Measurements from ENCODE around the gene PARP16. TPM values are rescaled to one million over a fixed set of nuclear protein-coding genes. Genes with fewer than 3 reads are reported as not detected.

Gene PARP16
- total RNA-seq, 1 donor from 2014 or later: 2.1 TPM

DNA sequence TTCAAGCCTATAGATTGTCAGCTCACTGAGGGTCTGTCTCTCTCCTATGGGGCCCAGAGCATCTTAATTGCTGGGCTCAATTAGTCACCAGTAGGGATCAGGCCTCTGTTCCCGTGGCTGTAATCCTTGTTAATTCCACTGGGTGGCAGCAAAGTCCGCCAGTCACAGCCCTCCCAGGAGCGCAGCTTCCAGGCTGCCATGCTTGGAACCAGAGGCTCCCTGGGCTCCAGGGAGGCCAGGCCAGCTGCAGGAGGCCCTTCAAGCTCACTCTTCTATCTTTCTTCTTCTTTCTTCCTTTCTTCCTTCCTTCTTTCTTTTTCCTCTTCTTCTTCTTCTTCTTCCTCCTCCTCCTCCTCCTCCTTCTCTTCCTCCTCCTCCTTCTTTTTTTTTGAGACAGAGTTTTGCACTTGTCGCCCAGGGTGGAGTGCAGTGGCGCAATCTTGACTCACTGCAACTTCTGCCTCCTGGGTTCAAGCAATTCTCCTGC, 32.2 kb upstream of the PARP16 start:
- TF ChIP-seq, protein P1, sequence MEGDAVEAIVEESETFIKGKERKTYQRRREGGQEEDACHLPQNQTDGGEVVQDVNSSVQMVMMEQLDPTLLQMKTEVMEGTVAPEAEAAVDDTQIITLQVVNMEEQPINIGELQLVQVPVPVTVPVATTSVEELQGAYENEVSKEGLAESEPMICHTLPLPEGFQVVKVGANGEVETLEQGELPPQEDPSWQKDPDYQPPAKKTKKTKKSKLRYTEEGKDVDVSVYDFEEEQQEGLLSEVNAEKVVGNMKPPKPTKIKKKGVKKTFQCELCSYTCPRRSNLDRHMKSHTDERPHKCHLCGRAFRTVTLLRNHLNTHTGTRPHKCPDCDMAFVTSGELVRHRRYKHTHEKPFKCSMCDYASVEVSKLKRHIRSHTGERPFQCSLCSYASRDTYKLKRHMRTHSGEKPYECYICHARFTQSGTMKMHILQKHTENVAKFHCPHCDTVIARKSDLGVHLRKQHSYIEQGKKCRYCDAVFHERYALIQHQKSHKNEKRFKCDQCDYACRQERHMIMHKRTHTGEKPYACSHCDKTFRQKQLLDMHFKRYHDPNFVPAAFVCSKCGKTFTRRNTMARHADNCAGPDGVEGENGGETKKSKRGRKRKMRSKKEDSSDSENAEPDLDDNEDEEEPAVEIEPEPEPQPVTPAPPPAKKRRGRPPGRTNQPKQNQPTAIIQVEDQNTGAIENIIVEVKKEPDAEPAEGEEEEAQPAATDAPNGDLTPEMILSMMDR (IDR thresholded peaks at IDR 0.05; ENCODE audit: insufficient read depth, low read length, severe bottlenecking): peak; percentile 77
- H3K4me3 ChIP-seq (ENCODE audit: low read depth, low read length): no peak overlapping the region
- no peak for FAIRE-seq
- H3K27me3 ChIP-seq (ENCODE audit: control insufficient read depth, insufficient read depth, low read length): peaks cover 5% of the 10 kb centered on the region
- DNase-seq (ENCODE audit: low read depth): peak; percentile 62
- no peaks in the 10 kb centered on the region for H3K36me3 ChIP-seq (ENCODE audit: control insufficient read depth, insufficient read depth, low read length)

DNA sequence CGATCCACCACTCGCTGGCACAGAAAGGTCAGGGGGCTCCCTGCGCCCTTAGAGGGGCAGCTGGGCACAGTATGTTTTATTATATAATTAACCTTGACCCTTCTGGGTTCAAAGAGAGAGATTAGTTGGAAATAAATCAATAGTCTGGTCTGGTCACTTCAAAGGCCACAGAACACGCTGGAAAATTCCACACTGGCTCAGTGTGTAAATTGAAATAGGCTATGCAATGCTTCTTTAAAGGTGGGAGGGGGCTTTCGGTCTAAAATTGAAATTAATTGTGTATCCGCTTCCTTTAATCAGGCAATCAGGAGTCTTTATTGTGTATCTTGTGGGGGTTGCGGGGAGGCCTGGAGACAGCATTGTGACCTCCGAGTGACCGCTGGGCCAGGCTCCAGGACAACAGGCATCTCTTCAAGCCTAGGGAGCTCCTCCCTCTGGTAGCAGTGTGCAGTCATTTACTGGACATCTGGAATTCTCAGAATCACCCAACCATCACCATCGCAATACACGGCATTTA, 25.8 kb upstream of the PARP16 start:
- H3K27me3 ChIP-seq (ENCODE audit: control insufficient read depth, insufficient read depth, low read length): peaks cover 2% of the 10 kb centered on the region
- DNase-seq (ENCODE audit: low read depth) (no peak), FAIRE-seq (no peak)
- no peaks in the 10 kb centered on the region for H3K36me3 ChIP-seq (ENCODE audit: control insufficient read depth, insufficient read depth, low read length)
- TF ChIP-seq, protein P1 (IDR thresholded peaks at IDR 0.05; ENCODE audit: insufficient read depth, low read length, severe bottlenecking): no peak
- H3K4me3 ChIP-seq (ENCODE audit: low read depth, low read length): no peak overlapping the region

DNA sequence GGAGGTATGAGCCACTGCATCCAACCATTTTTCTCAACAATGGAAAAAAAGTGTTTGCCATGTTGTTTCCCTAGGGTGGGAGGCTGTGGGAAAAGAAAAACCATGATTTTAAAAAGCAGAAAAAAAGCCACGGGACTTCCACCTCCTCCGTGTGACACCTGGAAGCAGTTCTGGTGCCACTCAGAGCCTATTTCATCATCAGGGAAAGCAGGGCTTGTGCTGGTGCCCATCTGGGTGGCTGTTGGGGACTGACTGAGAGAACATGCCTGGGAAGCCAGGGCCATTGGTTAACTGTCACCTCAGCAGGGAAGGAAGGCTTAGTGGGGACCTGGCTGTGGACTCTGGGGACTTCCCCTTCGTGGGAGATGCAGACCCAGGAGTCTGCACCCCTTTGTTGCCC, 25.1 kb upstream of the PARP16 start:
- DNase-seq (ENCODE audit: low read depth) (no peak), FAIRE-seq (no peak)
- H3K27me3 ChIP-seq (ENCODE audit: control insufficient read depth, insufficient read depth, low read length): peaks cover 2% of the 10 kb centered on the region
- H3K36me3 ChIP-seq (ENCODE audit: control insufficient read depth, insufficient read depth, low read length): no peaks in the 10 kb centered on the region
- no peak overlapping the region for H3K4me3 ChIP-seq (ENCODE audit: low read depth, low read length)
- TF ChIP-seq, protein P1 (IDR thresholded peaks at IDR 0.05; ENCODE audit: insufficient read depth, low read length, severe bottlenecking): no peak

DNA sequence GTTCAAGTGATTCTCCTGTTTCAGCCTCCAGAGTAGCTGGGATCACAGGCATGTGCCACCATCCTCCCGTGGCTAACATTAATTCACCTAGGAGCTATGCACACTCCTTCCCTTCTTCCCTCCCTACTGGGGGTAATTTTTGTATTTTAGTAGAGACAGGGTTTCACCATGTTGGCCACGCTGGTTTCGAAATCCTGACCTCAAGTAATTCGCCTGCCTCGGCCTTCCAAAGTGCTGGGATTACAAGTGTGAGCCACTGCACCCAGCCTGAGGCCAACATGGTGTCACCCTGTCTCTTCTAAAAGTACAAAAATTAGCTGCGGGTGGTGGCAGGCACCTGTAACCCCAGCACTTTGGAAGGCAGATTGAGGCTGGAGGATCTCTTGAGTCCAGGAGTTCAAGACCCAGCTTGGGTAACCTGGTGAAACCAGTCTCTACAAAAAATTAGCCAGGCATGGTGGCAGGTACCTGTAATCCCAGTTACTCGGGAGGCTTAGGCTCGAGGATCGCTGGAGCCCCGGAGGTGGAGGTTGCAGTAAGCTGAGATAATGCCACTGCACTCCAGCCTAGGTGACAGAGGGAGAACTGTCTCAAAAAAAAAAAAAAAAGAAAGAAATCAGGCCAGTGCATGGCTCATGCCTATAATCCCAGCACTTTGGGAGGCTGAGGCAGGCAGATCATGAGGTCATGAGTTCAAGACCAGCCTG, 23.9 kb upstream of the PARP16 start:
- H3K27me3 ChIP-seq (ENCODE audit: control insufficient read depth, insufficient read depth, low read length): peaks cover 2% of the 10 kb centered on the region
- H3K36me3 ChIP-seq (ENCODE audit: control insufficient read depth, insufficient read depth, low read length): no peaks in the 10 kb centered on the region
- DNase-seq (ENCODE audit: low read depth) (no peak), FAIRE-seq (no peak)
- TF ChIP-seq, protein P1 (IDR thresholded peaks at IDR 0.05; ENCODE audit: insufficient read depth, low read length, severe bottlenecking): no peak
- no peak overlapping the region for H3K4me3 ChIP-seq (ENCODE audit: low read depth, low read length)

DNA sequence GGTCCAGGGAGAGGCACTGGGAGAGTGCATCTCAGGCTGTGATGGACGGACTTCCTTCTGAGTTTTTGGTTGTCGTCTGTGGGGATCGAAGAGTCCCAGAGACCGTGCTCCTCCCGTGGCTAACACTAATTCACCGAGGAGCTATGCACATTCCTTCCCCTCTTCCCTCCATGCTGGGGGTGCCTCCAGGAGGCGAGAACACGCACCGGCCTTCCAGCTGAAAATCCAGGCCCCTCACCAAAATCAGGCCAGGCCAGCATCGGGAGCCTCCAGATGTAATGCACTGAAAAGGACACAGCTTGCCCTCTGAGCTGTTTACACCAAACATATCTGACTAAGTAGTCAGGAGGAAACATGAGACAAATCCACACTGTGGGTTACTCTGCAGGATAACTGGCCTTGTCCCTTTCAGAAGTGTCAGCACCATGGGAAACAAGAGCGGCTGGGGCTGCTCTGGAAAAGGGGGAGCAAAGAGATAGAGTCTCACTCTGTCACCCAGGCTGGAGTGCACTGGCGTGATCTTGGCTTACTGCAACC, 23.3 kb upstream of the PARP16 start:
- no peak overlapping the region for H3K4me3 ChIP-seq (ENCODE audit: low read depth, low read length)
- peaks cover 2% of the 10 kb centered on the region for H3K27me3 ChIP-seq (ENCODE audit: control insufficient read depth, insufficient read depth, low read length)
- no peaks in the 10 kb centered on the region for H3K36me3 ChIP-seq (ENCODE audit: control insufficient read depth, insufficient read depth, low read length)
- DNase-seq (ENCODE audit: low read depth): no peak
- TF ChIP-seq, protein P1 (IDR thresholded peaks at IDR 0.05; ENCODE audit: insufficient read depth, low read length, severe bottlenecking): no peak
- FAIRE-seq: no peak
